B cell (primary cell): ENCODE measurements around the gene CXCR6. TPM values are rescaled to one million over a fixed set of nuclear protein-coding genes. Genes with fewer than 3 reads are reported as not detected.

Source experiments
- ATAC-seq: fragments of 200-7000 bp; cut with Tn5 transposase; one replicate; pipeline ENCODE4 v1.10.0; 2021; ENCODE audit warnings: low read depth, mild to moderate bottlenecking, moderate number of reproducible peaks, moderate library complexity
- CTCF ChIA-PET: fragments of 350-600 bp; sonication (Branson Sonifier 250); formaldehyde crosslinking; loops from one replicate; lab custom pipeline; 2021; ENCODE audit warnings: antibody characterized with exemption, inconsistent platforms; lab: Charles Lee
- POLR2A ChIA-PET: fragments of 350-600 bp; sonication (Branson Sonifier 250); formaldehyde crosslinking; loops from one replicate; lab custom pipeline; 2021; ENCODE audit warnings: antibody characterized with exemption; lab: Charles Lee
- DNase-seq: peaks from one replicate; pipeline ENCODE4 v3.0.0; 2013
- H2AFZ ChIP-seq: 2 replicates; pipeline ENCODE4 v1.6.1; 2012; ENCODE audit warnings: mild to moderate bottlenecking, low read depth, low read length; ENCODE audit not compliant: insufficient read depth, poor library complexity, severe bottlenecking
- H3K27ac ChIP-seq, 2 donors: 1 replicate in 1 of 2; 2 replicates in 1 of 2; pipeline ENCODE4 v1.5.1; 2012 to 2013; ENCODE audit warnings: low read length in 2 of 2, mild to moderate bottlenecking in 2 of 2, moderate library complexity in 1 of 2
- H3K27me3 ChIP-seq, 4 experiments: fragments of 200-600 bp in 1 of 4; sonication (generic) in 1 of 4; replicated peaks in 1 of 4; 1 replicate in 2 of 4; 2 replicates in 2 of 4; pipeline versions ENCODE4 v1.6.1 to v1.7.0; 2013 to 2016; ENCODE audit warnings: low read length in 3 of 4, mild to moderate bottlenecking in 2 of 4, mixed read lengths in 1 of 4, moderate library complexity in 1 of 4; ENCODE audit not compliant: insufficient read depth in 4 of 4, control insufficient read depth in 3 of 4; ENCODE audit errors: control extremely low read depth in 1 of 4
- H3K36me3 ChIP-seq, 2 experiments: replicated peaks in 1 of 2; 1 replicate in 1 of 2; 2 replicates in 1 of 2; pipeline versions ENCODE4 v1.6.1 to v1.7.1; 2013; ENCODE audit warnings: low read length in 1 of 2; ENCODE audit not compliant: insufficient read depth in 2 of 2, control insufficient read depth in 1 of 2; ENCODE audit errors: control extremely low read depth in 1 of 2, extremely low read depth in 1 of 2
- H3K4me1 ChIP-seq, 2 donors: fragments of 200-600 bp in 1 of 2; sonication (generic) in 1 of 2; 1 replicate in 1 of 2; 2 replicates in 1 of 2; pipeline versions ENCODE4 v1.5.1 to v1.6.1; 2013 to 2017; ENCODE audit warnings: low read length in 2 of 2; ENCODE audit not compliant: control insufficient read depth in 2 of 2, insufficient read depth in 2 of 2
- H3K4me2 ChIP-seq: replicated peaks from 2 replicates; pipeline ENCODE3; 2012; ENCODE audit warnings: mild to moderate bottlenecking, low read depth, low read length; ENCODE audit not compliant: poor library complexity, severe bottlenecking
- H3K4me3 ChIP-seq, 5 experiments: fragments of 200-600 bp in 1 of 5; sonication (generic) in 1 of 5; 1 replicate in 3 of 5; 2 replicates in 2 of 5; pipeline versions ENCODE4 v1.5.1 to v1.7.0; 2011 to 2016; ENCODE audit warnings: low read length in 4 of 5, mild to moderate bottlenecking in 4 of 5, low read depth in 2 of 5, control low read depth in 1 of 5, moderate library complexity in 1 of 5; ENCODE audit not compliant: insufficient read depth in 1 of 5; ENCODE audit errors: control extremely low read depth in 1 of 5, extremely low read depth in 1 of 5
- H3K79me2 ChIP-seq: fragments of 200-600 bp; sonication (generic); one replicate; pipeline ENCODE4 v1.6.0; 2016; ENCODE audit warnings: low read length; ENCODE audit not compliant: control insufficient read depth, insufficient read depth
- H3K9ac ChIP-seq: fragments of 200-600 bp; sonication (generic); 2 replicates; pipeline ENCODE4 v1.6.1; 2017; ENCODE audit warnings: mild to moderate bottlenecking, low read length, moderate library complexity
- H3K9me3 ChIP-seq, 3 donors: one replicate each; pipeline versions ENCODE4 v1.6.1 to v1.7.1; 2013; ENCODE audit warnings: low read length in 2 of 3; ENCODE audit not compliant: control insufficient read depth in 2 of 3, insufficient read depth in 1 of 3; ENCODE audit errors: control extremely low read depth in 1 of 3
- H4K20me1 ChIP-seq: 2 replicates; pipeline ENCODE4 v1.6.0; 2012; ENCODE audit warnings: mild to moderate bottlenecking, low read length; ENCODE audit not compliant: insufficient read depth, control insufficient read depth, poor library complexity, severe bottlenecking
- H3K27ac Mint-ChIP-seq: one replicate; pipeline ENCODE4 v1.8.0; 2021; ENCODE audit warnings: mixed read lengths
- H3K27me3 Mint-ChIP-seq: one replicate; pipeline ENCODE4 v1.8.0; 2021; ENCODE audit warnings: mixed read lengths
- H3K4me1 Mint-ChIP-seq: one replicate; pipeline ENCODE4 v1.8.0; 2021; ENCODE audit warnings: mixed read lengths
- H3K4me3 Mint-ChIP-seq: one replicate; pipeline ENCODE4 v1.8.0; 2021; ENCODE audit warnings: mixed read lengths
- H3K9me3 Mint-ChIP-seq: one replicate; pipeline ENCODE4 v1.8.0; 2022; ENCODE audit warnings: mixed read lengths; ENCODE audit not compliant: insufficient read depth
- CTCF ChIP-seq: fragments of 200-600 bp; IDR thresholded peaks from one replicate; pipeline ENCODE4 v1.8.0; 2022; ENCODE audit warnings: antibody characterized with exemption, mild to moderate bottlenecking
- EZH2 ChIP-seq: IDR thresholded peaks from 2 replicates; pipeline ENCODE4 v1.6.1; 2012; ENCODE audit warnings: borderline replicate concordance, low read depth, mild to moderate bottlenecking, moderate library complexity, low read length; ENCODE audit not compliant: insufficient read depth, poor library complexity, severe bottlenecking
- WGBS: methylation state at CpG from one replicate; pipeline ENCODE4 v1.1.5; 2013; ENCODE audit warnings: missing lambda C conversion rate; ENCODE audit not compliant: insufficient coverage; 5-methylcytosine and 5-hydroxymethylcytosine counted together
- intact Hi-C: fragments of 100-400 bp; cut with micrococcal nuclease; formaldehyde crosslinking; loops from one replicate; pipeline ENCODE4 v1.10.0; 2022
- polyA plus RNA-seq: library from polyadenylated mRNA; depleted of rRNA; stranded (reverse); fragments of >200 nt; gene quantifications from 2 replicates; pipeline ENCODE4 v1.2.3, GENCODE V29; 2012
- total RNA-seq, 2 donors: library from RNA; stranded (reverse); fragments of 120-200 nt in 1 of 2; gene quantifications; 1 replicate in 1 of 2; 2 replicates in 1 of 2; pipeline versions ENCODE4 v1.2.3 to v1.2.4, GENCODE V29; 2013 to 2022

CXCR6 gene
- total and polyA plus RNA-seq, 2 donors (not counting 1 experiment from before 2014, with no cell fraction given) = not detected

- Histone ChIP-seq H3K4me2 (no peak overlapping the region), H3K27ac (no peak overlapping the region), H3K4me3 (no peak overlapping the region), H3K9ac (no peak overlapping the region), H2AFZ (no peak overlapping the region), H3K27me3 (no peaks in the 10 kb centered on the region), H3K36me3 (peaks cover 2 to 4% of the 10 kb centered on the region in 2 experiments), H3K79me2 (no peaks in the 10 kb centered on the region), H3K4me1 (peaks cover 14 to 36% of the 10 kb centered on the region in 2 donors), H3K9me3 (no peaks in the 10 kb centered on the region), H4K20me1 (no peaks in the 10 kb centered on the region)
- ChIA-PET POLR2A (no interaction called here), CTCF (no interaction called here)
- intact Hi-C loops = no loop called here
- WGBS = 88% methylated on average over 7 of the region's 7 CpGs
- TF ChIP-seq CTCF = no peak
- TF ChIP-seq EZH2 = no peak
- ATAC-seq = no peak
- no peaks in the 10 kb centered on the region for H3K9me3 Mint-ChIP-seq
- H3K27me3 Mint-ChIP-seq = no peaks in the 10 kb centered on the region
- DNase-seq = no peak
- H3K4me3 Mint-ChIP-seq = no peak overlapping the region
- H3K27ac Mint-ChIP-seq = no peak overlapping the region
- H3K4me1 Mint-ChIP-seq = peaks cover 32% of the 10 kb centered on the region
Observed at GRCh38 chr3:45914362-45915058, 28.8 kb upstream of the CXCR6 start.

GRCh38 chr3:45915059-45915439 lies 28.2 kb upstream of the CXCR6 start:
- intact Hi-C loops = no loop called here
- Histone ChIP-seq H3K9me3 (no peaks in the 10 kb centered on the region), H3K27me3 (no peaks in the 10 kb centered on the region), H3K4me2 (no peak overlapping the region), H3K27ac (no peak overlapping the region), H3K4me3 (no peak overlapping the region), H4K20me1 (no peaks in the 10 kb centered on the region), H2AFZ (peak overlapping the region; percentile 5), H3K9ac (no peak overlapping the region), H3K79me2 (no peaks in the 10 kb centered on the region), H3K36me3 (peaks cover 2 to 8% of the 10 kb centered on the region in 2 experiments), H3K4me1 (peaks cover 9 to 30% of the 10 kb centered on the region in 2 donors)
- CTCF ChIA-PET = no interaction called here
- Mint-ChIP-seq H3K9me3 (no peaks in the 10 kb centered on the region), H3K27ac (peak overlapping the region; percentile 50), H3K4me3 (peak overlapping the region; percentile 52), H3K27me3 (no peaks in the 10 kb centered on the region), H3K4me1 (peaks cover 26% of the 10 kb centered on the region)
- WGBS = 76% methylated on average over 9 of the region's 9 CpGs
- TF ChIP-seq EZH2 (no peak), CTCF (no peak)
- no peak for DNase-seq
- no peak for ATAC-seq
- POLR2A ChIA-PET = no interaction called here
